CD14-positive monocyte (primary cell): Measurements from ENCODE around the gene STK4. TPM values are rescaled to one million over a fixed set of nuclear protein-coding genes. Genes with fewer than 3 reads are reported as not detected.

Experiments used
- DNase-seq, 3 donors: peaks; one replicate each; pipeline ENCODE4 v3.0.0-alpha.2; 2011 to 2022
- H2AFZ ChIP-seq: 2 replicates; pipeline ENCODE4 v1.6.0; 2012; ENCODE audit warnings: mild to moderate bottlenecking, low read depth, low read length, inconsistent platforms; ENCODE audit not compliant: insufficient read depth, poor library complexity, severe bottlenecking
- H3K27ac ChIP-seq, 2 donors: 1 replicate in 1 of 2; 2 replicates in 1 of 2; pipeline ENCODE4 v1.5.1; 2012 to 2013; ENCODE audit warnings: low read length in 2 of 2, control low read depth in 1 of 2, inconsistent platforms in 1 of 2, low read depth in 1 of 2, mild to moderate bottlenecking in 1 of 2
- H3K27me3 ChIP-seq, 2 donors: one replicate each; pipeline versions ENCODE4 v1.6.0 to v1.6.1; 2011 to 2013; ENCODE audit warnings: low read length in 2 of 2; ENCODE audit not compliant: control insufficient read depth in 2 of 2, insufficient read depth in 2 of 2
- H3K36me3 ChIP-seq, 2 donors: replicated peaks in 1 of 2; 1 replicate in 1 of 2; 2 replicates in 1 of 2; pipeline versions ENCODE4 v1.5.1 to v1.6.1; 2012 to 2013; ENCODE audit warnings: low read length in 2 of 2, control low read depth in 1 of 2, inconsistent platforms in 1 of 2, mild to moderate bottlenecking in 1 of 2; ENCODE audit not compliant: insufficient read depth in 2 of 2, control insufficient read depth in 1 of 2
- H3K4me1 ChIP-seq, 2 donors: 1 replicate in 1 of 2; 2 replicates in 1 of 2; pipeline versions ENCODE4 v1.5.1 to v1.6.1; 2012 to 2013; ENCODE audit warnings: low read length in 2 of 2, control low read depth in 1 of 2, inconsistent platforms in 1 of 2, mild to moderate bottlenecking in 1 of 2, moderate library complexity in 1 of 2; ENCODE audit not compliant: insufficient read depth in 2 of 2, control insufficient read depth in 1 of 2
- H3K4me2 ChIP-seq: replicated peaks from 2 replicates; pipeline ENCODE3; 2012; ENCODE audit warnings: low read length, moderate library complexity, mild to moderate bottlenecking; ENCODE audit not compliant: poor library complexity, severe bottlenecking; ENCODE audit errors: extremely low read depth
- H3K4me3 ChIP-seq, 3 experiments: fragments of 200-600 bp in 1 of 3; sonication (generic) in 1 of 3; replicated peaks in 1 of 3; 1 replicate in 2 of 3; 2 replicates in 1 of 3; pipeline ENCODE4 v1.5.1; 2011 to 2013; ENCODE audit warnings: low read length in 3 of 3, mild to moderate bottlenecking in 3 of 3, control low read depth in 2 of 3, low read depth in 2 of 3, inconsistent platforms in 1 of 3, moderate library complexity in 1 of 3
- H3K79me2 ChIP-seq: 2 replicates; pipeline ENCODE4 v1.6.0; 2012; ENCODE audit warnings: mild to moderate bottlenecking, control low read depth, inconsistent platforms, low read length, moderate library complexity; ENCODE audit not compliant: insufficient read depth
- H3K9ac ChIP-seq: 2 replicates; pipeline ENCODE4 v1.6.0; 2017; ENCODE audit warnings: low read length, mild to moderate bottlenecking; ENCODE audit not compliant: insufficient read depth, poor library complexity, severe bottlenecking
- H3K9me3 ChIP-seq, 2 donors: replicated peaks in 1 of 2; 1 replicate in 1 of 2; 2 replicates in 1 of 2; pipeline versions ENCODE4 v1.5.1 to v1.6.1; 2012 to 2013; ENCODE audit warnings: low read length in 2 of 2, control low read depth in 1 of 2; ENCODE audit not compliant: control insufficient read depth in 1 of 2, insufficient read depth in 1 of 2
- H4K20me1 ChIP-seq: 2 replicates; pipeline ENCODE4 v1.6.0; 2012; ENCODE audit warnings: mild to moderate bottlenecking, low read length, control low read depth, moderate library complexity; ENCODE audit not compliant: insufficient read depth
- H3K27ac Mint-ChIP-seq, 7 donors: one replicate each; pipeline ENCODE4 v1.8.0; 2020; ENCODE audit warnings: mild to moderate bottlenecking in 7 of 7, mixed read lengths in 7 of 7, moderate library complexity in 6 of 7, inconsistent platforms in 2 of 7
- H3K27me3 Mint-ChIP-seq, 3 donors: one replicate each; pipeline ENCODE4 v1.8.0; 2021 to 2022; ENCODE audit warnings: low read depth in 3 of 3, mild to moderate bottlenecking in 3 of 3, mixed read lengths in 3 of 3, moderate library complexity in 3 of 3, inconsistent platforms in 1 of 3
- H3K36me3 Mint-ChIP-seq, 2 donors: one replicate each; pipeline ENCODE4 v1.8.0; 2020; ENCODE audit warnings: mixed read lengths in 2 of 2, inconsistent platforms in 1 of 2, mild to moderate bottlenecking in 1 of 2
- H3K4me1 Mint-ChIP-seq: one replicate; pipeline ENCODE4 v1.8.0; 2020; ENCODE audit warnings: mild to moderate bottlenecking, mixed read lengths
- H3K4me3 Mint-ChIP-seq, 2 donors: one replicate each; pipeline ENCODE4 v1.8.0; 2020; ENCODE audit warnings: mild to moderate bottlenecking in 2 of 2, mixed read lengths in 2 of 2, moderate library complexity in 1 of 2
- H3K9me3 Mint-ChIP-seq, 7 donors: one replicate each; pipeline ENCODE4 v1.8.0; 2020 to 2022; ENCODE audit warnings: mixed read lengths in 7 of 7, mild to moderate bottlenecking in 6 of 7, moderate library complexity in 6 of 7, inconsistent platforms in 2 of 7
- intact Hi-C, 2 donors: fragments of 100-400 bp; cut with micrococcal nuclease; formaldehyde crosslinking; loops; one replicate each; pipeline versions ENCODE4 v1.15.0 to v1.15.1; 2023
- polyA plus RNA-seq, 3 donors: library from polyadenylated mRNA; depleted of rRNA in 1 of 3; unstranded in 2 of 3; stranded (reverse) in 1 of 3; fragments of 300-500 nt in 2 of 3; fragments of >200 nt in 1 of 3; fragmentation: Illumina TruSeq in 2 of 3; gene quantifications; 1 replicate in 2 of 3; 2 replicates in 1 of 3; pipeline ENCODE4 v1.2.3, GENCODE V29; 2012 to 2021
- TF ChIP-seq, protein P1 (sequence below): fragments of 200-600 bp; IDR thresholded peaks from one replicate; pipeline ENCODE4 v1.8.0; 2022; ENCODE audit warnings: antibody characterized with exemption, mild to moderate bottlenecking

The STK4 gene
- polyA plus RNA-seq, 3 donors, result 53.0 to 123 (median 69.9) TPM

DNA sequence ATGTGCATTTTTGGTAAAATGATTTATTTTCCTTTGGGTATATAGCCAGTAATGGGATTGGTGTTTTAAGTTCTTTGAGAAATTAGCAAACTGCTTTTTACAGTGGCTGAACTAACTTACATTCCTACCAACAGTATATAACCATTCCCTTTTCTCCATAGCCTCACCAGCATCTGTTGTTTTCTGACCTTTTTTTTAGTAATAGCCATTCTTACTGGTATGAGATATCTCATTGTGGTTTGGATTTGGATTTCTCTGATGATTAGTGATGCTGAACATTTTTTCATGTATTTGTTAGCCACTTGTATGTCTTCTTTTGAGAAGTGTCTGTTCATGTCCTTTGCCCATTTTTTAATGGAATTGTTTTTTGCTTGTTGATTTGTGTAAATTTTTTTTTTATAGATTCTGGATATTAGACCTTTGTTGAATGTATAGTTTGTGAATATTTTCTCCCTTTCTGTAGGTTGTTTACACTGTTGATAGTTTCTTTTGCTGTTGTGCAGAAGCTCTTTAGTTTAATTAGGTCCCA, 42.3 kb downstream of the STK4 start:
- H3K4me1 Mint-ChIP-seq, result peaks cover 2% of the 10 kb centered on the region
- H3K27me3 Mint-ChIP-seq, result no peaks in the 10 kb centered on the region
- H3K4me1 ChIP-seq, result no peaks in the 10 kb centered on the region
- peaks cover 94% of the 10 kb centered on the region for H4K20me1 ChIP-seq
- TF ChIP-seq, protein P1, sequence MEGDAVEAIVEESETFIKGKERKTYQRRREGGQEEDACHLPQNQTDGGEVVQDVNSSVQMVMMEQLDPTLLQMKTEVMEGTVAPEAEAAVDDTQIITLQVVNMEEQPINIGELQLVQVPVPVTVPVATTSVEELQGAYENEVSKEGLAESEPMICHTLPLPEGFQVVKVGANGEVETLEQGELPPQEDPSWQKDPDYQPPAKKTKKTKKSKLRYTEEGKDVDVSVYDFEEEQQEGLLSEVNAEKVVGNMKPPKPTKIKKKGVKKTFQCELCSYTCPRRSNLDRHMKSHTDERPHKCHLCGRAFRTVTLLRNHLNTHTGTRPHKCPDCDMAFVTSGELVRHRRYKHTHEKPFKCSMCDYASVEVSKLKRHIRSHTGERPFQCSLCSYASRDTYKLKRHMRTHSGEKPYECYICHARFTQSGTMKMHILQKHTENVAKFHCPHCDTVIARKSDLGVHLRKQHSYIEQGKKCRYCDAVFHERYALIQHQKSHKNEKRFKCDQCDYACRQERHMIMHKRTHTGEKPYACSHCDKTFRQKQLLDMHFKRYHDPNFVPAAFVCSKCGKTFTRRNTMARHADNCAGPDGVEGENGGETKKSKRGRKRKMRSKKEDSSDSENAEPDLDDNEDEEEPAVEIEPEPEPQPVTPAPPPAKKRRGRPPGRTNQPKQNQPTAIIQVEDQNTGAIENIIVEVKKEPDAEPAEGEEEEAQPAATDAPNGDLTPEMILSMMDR, result no peak
- peaks cover 74 to 91% of the 10 kb centered on the region in 2 donors for H3K36me3 ChIP-seq
- H3K9me3 ChIP-seq, result no peaks in the 10 kb centered on the region
- H3K79me2 ChIP-seq, result peaks cover 84% of the 10 kb centered on the region
- H3K27ac Mint-ChIP-seq, result peak overlapping the region in 1 of 7 donors; percentile 23
- no peaks in the 10 kb centered on the region for H3K9me3 Mint-ChIP-seq
- H2AFZ ChIP-seq, result no peak overlapping the region
- DNase-seq, result no peak
- H3K4me3 Mint-ChIP-seq, result no peak overlapping the region
- H3K27ac ChIP-seq, result peak overlapping the region in 1 of 2 donors; percentile 15
- H3K36me3 Mint-ChIP-seq, result peaks cover 63 to 88% of the 10 kb centered on the region in 2 donors
- no peak overlapping the region for H3K4me3 ChIP-seq
- H3K27me3 ChIP-seq, result no peaks in the 10 kb centered on the region
- no peak overlapping the region for H3K4me2 ChIP-seq
- H3K9ac ChIP-seq, result no peak overlapping the region
- intact Hi-C loops, result no loop called here

DNA sequence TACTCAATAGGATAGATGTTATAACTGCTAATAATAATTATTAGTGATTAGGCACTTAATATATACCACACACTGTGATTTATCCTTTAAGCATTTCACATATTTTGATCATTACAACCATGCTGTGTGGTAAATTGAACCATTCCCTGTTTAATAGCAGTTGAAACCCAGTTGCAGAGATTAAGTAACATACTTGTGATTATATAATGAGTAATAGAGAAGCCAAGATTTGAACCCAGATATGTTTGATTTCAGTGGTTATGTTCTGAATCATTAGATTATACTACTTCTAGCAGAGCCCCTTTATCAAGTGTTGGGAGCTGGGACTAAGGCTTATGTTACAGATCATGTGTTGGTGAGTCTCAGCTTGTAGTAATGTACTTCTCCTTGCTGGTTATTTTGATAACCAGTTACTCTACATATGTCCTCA, 44.1 kb downstream of the STK4 start:
- Histone ChIP-seq H3K36me3 (peaks cover 83 to 92% of the 10 kb centered on the region in 2 donors), H2AFZ (no peak overlapping the region), H3K9me3 (no peaks in the 10 kb centered on the region), H3K4me2 (no peak overlapping the region), H3K27ac (peak overlapping the region in 1 of 2 donors; percentile 15), H3K79me2 (peaks cover 76% of the 10 kb centered on the region), H4K20me1 (peaks cover 98% of the 10 kb centered on the region), H3K27me3 (no peaks in the 10 kb centered on the region), H3K4me1 (no peaks in the 10 kb centered on the region), H3K4me3 (no peak overlapping the region), H3K9ac (no peak overlapping the region)
- no peak overlapping the region for H3K4me3 Mint-ChIP-seq
- H3K36me3 Mint-ChIP-seq, result peaks cover 65 to 83% of the 10 kb centered on the region in 2 donors
- H3K9me3 Mint-ChIP-seq, result no peaks in the 10 kb centered on the region
- peak overlapping the region in 1 of 7 donors; percentile 2 for H3K27ac Mint-ChIP-seq
- intact Hi-C loops, result no loop called here
- no peak for DNase-seq
- TF ChIP-seq, protein P1, result no peak
- H3K27me3 Mint-ChIP-seq, result no peaks in the 10 kb centered on the region
- H3K4me1 Mint-ChIP-seq, result peaks cover 2% of the 10 kb centered on the region
